GM21825 (cell line): ENCODE results near the gene DIAPH1.

ENCODE experiments used
- ATAC-seq: cut with Tn5 transposase; IDR thresholded peaks from one replicate; pipeline ENCODE4 v1.9.1; 2021; ENCODE audit warnings: mild to moderate bottlenecking, moderate library complexity; ENCODE audit not compliant: unreplicated experiment

Gene DIAPH1

DNA sequence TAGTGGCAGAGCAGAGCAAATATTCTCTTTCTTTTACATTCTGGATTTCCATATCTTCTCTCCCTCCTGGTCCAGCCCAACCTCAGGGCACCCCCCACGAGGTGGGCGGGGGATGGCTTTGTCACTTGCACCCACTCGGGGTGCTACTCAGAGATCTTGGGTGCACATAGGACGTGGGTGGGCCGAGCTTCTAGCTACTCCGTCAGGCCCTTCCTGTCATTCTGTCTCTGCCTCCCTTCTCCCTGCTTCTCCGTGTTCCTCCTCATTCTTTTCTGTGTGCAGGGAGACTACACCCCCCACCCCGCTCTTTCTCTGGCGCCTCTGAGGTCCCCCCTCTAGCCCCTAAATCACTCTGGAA is 110.4 kb downstream of the DIAPH1 start:
- no peak for ATAC-seq

DNA sequence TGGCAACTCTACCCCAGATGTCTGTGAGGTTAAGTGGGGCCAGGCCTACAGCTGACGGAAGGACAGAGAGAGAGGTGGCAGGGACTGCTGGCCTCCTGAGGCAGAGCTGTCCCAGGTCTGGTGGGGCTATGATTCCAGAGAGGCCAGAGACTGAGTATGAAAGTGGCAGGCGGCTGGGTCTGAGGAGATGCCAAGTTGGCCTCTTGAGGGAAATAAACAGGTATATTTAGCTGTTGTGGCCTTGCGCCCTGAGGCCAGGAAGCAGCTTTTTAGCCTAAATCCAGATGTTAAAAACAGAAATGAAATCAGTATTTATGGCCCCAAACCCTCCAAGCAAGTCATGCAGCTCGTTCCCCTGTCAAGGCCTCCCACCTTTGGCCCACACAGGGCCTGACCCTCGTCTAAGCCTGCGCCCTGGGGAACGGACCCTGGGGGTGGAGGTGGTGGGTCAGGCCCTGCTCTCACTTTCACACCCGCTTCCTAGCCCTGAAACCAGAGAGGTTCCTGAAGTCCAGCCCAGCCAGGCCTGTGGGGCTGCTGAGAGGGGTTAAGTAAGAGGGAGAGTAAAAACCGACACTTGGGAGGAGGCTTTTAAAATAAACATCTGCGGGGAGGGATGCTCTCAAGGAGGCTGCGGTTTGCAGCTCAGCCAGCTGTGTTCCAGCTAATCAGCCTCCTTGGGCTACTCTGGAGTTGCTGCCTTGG is 111.3 kb downstream of the DIAPH1 start:
- ATAC-seq = peak; percentile 37

DNA sequence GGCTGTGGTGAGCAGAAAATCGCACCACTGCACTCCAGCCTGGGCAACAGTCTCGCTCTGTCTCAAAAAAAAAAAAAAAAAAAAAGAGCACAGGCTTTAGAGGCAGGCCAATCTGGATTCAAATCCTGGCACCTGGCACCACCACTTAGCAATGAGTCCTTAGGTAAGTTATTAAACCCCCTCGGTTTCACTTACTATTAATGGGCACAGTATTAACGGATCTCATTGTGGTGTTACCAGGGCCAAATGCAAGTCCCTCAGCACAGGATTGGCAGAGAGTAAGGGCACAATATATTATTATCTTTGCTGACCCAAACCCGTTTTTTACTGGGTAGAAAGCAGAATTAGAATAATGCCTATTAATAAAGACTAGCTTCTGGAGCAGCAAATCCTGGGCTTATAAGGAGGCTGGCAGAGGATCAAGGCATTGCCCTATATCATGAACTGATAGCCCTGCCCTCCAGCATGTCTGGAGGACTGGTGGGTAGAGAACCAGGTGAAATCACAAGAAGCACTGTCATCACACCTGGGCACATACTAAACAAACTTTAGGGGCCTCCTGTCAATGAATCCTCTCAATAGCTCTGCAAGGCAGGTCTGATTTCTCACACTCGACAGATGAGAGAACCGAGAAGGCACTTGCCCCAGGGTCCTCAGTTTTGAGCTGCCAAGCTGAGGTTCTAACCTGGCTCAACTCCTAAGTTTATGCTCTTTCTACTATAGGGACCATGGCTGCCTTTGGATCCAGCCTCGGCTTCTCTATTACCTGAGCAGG is 112.2 kb downstream of the DIAPH1 start:
- ATAC-seq = no peak

DNA sequence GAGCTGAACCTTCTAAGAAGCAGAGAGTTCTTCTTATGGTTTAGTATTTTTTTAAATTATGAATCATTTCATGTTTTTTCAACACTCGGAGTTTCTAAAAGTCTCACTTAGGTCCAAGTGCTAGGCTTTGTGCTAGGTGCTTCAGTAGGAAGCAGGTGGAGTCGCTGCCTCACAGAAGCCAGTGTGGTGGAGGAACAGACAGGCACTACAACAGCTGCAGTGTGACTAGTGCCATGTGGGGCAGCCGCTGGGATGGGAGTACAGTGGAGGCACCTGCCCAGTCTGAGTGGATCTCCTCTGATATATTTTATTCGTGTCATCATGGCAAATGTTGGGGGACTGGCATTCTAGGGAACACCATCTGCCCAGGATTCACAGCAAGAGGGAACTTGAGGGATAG is 114.6 kb downstream of the DIAPH1 start:
- ATAC-seq = no peak

DNA sequence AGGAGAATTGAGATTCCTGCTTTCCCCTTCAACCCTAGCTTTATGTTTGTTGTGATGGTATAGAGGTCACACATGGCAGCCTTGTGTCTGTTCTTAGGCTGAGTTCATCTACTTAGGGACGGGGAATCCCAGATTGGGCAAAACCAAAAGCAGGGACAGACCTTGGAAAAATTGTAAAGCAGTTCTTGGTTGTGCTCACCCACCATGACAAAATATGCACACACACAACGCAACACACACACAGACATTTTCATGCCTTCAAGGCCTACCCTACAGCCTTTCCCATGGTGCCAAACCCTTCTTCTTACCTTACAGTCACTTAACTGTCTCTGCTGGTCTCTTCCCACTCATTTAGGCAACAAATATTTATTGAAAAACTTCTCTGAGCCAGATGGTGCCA is 115.1 kb downstream of the DIAPH1 start:
- ATAC-seq = no peak

DNA sequence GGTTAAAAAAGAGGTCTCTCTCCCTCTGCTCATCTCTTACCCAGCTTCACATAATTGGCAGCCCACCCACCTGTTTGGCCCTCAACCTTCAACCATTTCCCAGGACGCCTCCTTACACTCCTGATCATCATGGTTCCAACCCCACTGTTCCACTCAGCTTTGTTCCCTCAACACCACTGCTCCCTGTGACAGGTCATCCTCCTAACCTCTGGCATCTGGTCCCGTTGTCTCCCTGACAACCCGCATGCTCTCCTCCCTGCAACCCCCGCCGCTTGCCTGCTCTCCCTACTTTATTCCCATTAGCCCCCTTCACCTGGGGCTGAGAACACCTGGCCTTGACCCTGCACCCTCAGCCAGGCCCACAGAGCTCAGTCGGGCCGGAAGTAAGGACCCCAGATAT is 117.0 kb downstream of the DIAPH1 start:
- ATAC-seq = no peak

DNA sequence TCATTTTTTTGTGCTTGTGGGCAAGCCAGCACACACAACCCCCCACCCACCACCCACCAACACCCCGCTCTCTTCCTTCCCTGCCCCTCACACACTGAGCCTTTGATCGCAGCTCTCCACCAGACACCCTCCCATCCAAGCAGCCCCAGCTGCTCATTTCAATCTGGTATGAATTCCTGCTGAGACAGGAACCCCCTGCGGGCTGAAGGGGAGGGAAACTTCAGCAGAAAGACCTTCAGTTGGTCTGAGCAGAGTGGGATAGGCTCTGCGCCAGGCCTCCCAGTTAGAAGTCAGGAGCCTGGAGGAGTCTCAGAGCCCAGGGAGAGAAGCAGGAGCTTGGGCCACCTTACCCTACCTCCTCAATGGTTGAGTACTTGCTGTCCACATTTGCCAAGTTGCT is 122.8 kb downstream of the DIAPH1 start:
- no peak for ATAC-seq

DNA sequence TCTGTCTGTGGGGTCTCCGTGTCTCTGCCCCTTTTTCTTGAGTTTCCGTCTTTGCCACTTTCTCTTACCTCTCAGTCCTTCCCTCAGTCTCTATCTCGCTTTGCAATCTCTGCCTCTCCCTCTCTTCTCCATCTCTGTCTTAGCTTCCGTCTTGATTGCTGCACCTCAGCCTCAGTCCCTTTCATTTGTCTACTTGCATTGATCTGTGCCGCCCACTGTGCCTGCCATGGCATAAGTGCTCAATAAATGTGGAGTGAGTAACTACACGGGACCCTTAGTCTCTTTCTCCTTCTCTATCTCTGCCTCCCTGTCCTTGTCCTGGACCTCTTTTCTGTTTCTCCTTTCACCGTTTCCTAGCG is 123.4 kb downstream of the DIAPH1 start:
- no peak for ATAC-seq

DNA sequence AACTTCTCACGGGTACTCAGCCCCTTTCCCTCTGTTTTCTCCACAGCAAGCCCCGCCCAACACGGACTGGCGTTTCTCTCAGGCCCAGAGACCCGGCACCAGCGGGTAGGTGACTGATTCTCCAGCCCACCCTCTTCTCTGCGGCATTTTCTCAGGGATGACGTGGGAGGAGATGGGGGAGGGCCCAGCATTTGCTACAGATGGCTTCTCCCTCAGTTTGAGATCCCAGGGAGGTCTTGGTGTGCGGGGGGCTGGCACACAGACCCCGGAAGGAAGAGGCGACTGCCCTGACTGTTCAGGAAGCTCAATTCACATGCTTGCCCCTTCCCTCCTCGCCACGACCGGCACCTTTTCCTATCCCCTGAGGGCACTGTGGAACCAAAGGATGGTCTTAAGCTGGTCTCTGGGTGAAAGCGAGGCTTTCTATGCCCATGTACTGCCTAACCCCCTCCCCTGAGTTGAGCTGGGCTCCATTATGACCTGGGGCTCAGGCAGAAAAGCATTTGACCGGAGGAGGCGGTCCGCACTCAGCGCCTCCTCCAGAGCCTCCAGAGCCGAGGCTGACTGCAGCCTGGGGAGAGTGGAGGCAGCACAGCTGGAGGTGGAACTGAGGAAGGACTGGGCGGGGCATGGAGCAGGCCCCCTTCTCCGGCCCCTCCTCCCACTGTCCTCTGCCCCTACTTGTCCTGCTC is 123.9 kb downstream of the DIAPH1 start:
- ATAC-seq = no peak

DNA sequence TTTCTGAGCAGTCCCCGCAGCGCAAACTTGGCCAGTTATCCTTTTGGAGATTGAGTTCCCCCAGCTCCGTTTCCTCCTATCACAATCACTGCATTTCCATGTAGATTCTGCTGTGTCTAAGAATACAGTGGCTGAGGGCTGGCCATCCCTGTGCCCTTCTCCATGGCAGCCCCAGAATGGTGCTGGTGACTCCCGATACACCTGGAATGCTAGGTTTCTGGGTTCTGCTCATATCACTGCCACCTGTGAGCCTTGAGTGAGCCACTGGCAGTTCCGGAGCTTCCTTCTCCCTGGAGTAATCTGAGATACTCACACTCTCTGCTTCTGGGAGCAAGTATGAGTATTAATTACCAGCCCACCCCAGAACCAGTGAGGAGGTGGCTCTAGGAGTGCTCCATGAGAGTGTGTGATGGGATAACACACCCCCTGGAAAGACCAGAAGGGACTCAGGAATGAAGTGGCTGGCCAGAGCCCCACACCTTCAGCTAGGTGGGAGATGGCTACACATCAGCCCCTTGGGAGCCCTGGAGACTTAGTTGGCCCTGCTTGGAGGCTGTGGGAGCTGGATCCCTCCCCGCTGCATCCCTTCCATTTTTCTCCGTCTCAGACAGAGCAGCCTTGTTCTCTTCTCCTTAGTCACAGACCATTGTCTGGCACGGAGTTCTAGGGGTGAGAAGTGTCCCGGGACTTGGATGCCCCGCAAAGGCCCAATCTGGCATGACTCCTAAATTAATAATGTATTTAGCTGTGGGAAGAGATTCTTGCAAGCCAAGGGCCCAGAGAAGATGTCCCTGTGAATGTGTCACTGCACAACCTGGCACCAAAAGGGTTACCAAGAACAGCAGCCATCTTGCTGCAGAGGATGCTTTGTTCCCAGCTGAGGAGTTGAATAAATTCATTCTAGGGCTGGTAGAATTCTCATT is 125.0 kb downstream of the DIAPH1 start:
- ATAC-seq = no peak

DNA sequence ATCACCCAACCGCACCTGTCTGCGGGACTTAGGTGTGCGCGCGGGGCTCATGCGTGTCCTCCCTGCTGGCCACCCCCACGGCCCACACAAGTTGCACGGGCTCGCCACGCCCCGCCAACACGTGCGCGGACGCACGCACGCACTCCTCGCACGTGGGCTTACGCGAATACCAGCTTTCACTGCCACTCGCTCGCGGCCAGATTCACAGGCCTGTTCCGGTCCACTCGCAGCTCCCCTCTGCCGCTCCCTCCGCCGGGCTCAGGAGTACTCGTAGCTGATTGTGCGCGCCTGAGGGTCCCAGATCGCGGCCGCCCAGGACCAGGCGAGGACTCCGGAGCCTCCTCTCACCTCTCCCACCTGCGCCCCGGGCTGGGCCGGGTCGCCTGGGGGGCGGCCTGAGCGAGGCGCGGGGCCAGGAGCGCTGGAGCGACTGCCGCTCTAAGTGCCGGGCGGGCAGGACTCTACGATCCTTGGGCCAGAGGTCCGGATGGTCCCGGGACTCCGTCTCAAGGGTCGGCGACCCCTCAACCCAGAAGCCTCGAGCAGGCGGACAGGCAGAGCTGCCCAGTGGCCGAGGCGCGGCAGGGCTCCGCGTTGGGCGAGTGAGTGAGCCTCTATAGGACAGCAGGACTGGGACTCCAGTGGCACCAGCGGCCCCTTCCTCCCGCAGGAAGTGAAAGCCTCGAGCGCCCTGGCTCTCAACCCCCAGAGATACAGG is 126.5 kb downstream of the DIAPH1 start:
- peak; percentile 54 for ATAC-seq

DNA sequence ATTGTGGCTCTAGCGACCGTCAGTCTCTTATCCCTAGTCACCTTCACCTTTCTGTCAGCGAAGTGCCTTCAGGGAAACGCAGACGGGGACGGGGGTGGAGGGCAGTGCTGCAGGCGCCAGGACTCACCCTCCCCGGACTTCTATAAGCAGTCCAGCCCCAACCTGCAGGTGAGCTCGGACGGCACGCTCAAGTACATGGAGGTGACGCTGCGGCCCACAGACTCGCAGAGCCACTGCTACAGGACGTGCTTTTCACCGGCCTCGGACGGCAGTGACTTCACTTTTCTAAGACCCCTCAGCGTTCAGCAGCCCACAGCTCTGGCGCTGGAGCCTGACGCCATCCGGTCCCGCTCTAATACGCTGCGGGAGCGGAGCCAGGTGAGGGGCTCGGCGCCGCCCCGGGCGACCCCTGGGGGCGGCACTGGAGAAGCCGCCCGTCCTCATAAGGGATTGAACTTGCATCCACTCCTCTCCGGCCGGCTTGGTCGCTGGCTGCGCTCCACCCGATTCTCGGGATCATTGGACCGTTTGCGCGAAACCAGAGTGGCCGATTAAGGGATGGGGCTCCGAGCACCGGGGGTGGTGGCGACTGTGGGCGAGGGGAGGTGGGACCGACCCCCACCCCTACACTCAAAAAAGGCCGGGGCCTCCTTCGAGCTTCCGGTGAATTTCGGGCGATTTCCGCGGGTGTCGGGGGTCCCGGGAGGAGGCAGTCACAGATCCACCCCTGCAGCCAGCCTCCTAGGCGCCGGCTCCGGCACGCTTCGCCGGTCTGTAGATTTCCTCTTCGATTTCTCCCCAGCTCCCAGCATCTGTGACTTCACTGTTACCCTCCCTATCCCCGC is 127.3 kb downstream of the DIAPH1 start:
- ATAC-seq = no peak

DNA sequence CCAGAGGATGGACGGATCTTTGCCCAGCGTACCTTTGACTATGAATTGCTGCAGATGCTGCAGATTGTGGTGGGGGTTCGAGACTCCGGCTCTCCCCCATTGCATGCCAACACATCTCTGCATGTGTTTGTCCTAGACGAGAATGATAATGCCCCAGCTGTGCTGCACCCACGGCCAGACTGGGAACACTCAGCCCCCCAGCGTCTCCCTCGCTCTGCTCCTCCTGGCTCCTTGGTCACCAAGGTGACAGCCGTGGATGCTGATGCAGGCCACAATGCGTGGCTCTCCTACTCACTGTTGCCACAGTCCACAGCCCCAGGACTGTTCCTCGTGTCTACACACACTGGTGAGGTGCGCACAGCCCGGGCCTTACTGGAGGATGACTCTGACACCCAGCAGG is 128.0 kb downstream of the DIAPH1 start:
- no peak for ATAC-seq

DNA sequence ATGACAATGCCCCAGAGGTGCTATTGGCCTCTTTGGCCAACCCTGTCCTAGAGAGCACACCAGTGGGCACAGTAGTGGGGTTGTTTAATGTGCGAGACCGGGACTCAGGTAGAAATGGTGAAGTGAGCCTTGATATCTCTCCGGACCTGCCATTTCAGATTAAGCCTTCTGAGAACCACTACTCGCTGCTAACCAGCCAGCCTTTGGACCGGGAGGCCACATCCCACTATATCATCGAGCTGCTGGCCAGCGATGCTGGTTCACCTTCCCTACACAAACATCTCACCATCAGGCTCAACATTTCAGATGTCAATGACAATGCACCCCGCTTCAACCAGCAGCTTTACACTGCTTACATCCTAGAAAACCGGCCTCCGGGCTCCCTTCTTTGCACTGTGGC is 128.5 kb downstream of the DIAPH1 start:
- ATAC-seq = no peak

DNA sequence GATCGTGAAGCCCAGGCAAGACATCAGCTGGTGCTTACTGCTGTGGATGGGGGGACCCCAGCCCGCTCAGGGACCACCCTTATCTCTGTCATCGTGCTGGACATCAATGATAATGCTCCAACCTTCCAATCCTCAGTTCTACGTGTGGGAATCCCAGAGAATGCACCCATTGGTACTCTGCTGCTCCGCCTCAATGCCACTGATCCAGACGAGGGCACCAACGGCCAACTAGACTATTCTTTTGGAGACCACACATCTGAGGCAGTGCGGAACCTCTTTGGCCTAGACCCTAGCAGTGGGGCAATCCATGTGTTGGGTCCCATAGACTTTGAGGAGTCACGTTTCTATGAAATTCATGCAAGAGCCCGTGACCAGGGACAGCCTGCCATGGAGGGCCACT is 129.0 kb downstream of the DIAPH1 start:
- ATAC-seq = no peak

DNA sequence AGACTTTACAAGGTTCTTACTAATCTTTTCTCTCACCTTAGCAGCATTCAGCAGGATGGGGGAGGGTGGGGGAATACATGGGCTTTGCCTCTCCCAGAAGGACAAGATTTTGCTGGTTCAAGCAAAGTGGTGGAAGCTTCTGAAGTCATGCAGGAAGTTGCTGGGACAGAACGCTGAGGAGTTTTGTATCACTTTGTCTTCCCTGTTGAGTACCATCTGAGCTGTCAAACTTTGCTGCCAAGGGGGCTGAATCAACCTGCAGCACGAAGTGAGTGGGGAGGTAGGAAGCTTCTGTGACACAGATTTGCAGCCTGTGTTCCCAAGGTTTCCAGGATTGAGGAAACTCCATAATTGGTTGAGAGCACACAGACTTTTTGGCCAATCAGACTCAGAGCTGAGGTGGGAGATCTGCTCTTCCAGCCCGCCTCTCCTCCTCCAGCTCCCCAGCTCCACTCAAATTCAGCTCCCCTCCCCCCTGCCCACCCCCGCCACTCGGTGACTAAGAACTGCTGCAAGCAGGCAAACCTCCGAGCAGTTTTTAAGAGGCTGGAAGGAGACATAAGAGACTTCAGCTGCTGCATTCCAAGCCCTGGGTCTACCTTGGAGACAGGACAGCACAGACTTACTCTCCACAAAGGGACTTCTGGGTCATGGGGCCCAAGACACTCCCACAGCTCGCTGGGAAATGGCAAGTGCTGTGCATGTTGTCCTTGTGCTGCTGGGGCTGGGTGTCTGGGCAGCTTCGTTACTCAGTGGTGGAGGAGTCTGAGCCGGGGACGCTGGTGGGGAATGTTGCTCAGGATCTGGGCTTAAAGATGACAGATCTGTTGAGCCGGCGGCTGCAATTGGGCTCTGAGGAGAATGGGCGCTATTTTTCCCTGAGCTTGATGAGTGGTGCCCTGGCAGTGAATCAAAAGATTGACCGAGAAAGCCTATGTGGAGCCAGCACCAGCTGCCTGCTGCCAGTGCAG is 129.9 kb downstream of the DIAPH1 start, which contains the start of gene PCDHGC5:
TSS of gene PCDHGC5 (plus strand) at position 491 of the 971 bp plus-strand sequence. CDS start at position 651, 160 bp downstream.
- ATAC-seq = no peak

DNA sequence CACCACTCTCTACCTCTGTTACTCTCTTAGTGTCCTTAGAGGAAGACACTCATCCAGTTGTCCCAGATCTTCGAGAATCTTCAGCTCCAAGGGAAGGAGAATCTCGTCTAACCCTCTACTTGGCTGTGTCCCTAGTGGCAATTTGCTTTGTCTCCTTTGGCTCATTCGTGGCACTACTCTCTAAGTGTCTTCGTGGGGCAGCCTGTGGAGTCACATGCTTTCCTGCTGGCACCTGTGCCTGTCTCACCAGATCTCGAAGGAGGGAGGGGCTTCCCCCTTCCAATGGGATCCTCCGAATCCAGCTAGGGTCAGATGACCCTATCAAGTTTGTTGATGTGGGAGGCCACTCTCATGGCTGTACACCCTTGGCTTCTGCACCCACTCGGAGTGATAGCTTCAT is 131.7 kb downstream of the DIAPH1 start:
- no peak for ATAC-seq

DNA sequence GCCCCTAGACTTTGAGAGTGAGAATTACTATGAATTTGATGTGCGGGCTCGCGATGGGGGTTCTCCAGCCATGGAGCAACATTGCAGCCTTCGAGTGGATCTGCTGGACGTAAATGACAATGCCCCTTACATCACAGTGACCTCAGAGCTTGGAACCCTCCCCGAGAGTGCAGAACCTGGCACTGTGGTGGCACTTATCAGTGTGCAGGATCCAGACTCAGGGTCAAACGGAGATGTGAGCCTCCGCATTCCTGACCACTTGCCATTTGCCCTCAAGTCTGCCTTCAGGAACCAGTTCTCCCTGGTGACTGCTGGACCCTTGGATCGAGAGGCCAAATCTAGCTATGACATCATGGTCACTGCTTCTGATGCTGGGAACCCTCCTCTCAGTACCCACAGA is 132.7 kb downstream of the DIAPH1 start:
- no peak for ATAC-seq
